ENCODE data around the gene TMEM37.

TMEM37 gene

GRCh38 chr2:119434664-119435063 lies 3.0 kb downstream of the TMEM37 start:
- no peak overlapping the region for H3K4me3 ChIP-seq (ENCODE audit: low read length)
- no peaks in the 10 kb centered on the region for H3K27me3 ChIP-seq (ENCODE audit: control insufficient read depth, insufficient read depth, low read length)
- H3K9me3 ChIP-seq (ENCODE audit: control insufficient read depth, insufficient read depth, low read length): no peaks in the 10 kb centered on the region
- peaks cover 3% of the 10 kb centered on the region; the same call in 1 of the 2 replicates for H3K36me3 ChIP-seq (ENCODE audit: control insufficient read depth, insufficient read depth, low read length)
- DNase-seq (ENCODE audit: low read depth, low spot score): no peak
- H3K4me1 ChIP-seq (ENCODE audit: control insufficient read depth, insufficient read depth, low read length): peaks cover 10% of the 10 kb centered on the region
- H3K27ac ChIP-seq (ENCODE audit: low read length): no peak overlapping the region
- WGBS (ENCODE audit: insufficient coverage, insufficient read length): no CpG with 5 or more reads among the region's 6 CpGs

DNA sequence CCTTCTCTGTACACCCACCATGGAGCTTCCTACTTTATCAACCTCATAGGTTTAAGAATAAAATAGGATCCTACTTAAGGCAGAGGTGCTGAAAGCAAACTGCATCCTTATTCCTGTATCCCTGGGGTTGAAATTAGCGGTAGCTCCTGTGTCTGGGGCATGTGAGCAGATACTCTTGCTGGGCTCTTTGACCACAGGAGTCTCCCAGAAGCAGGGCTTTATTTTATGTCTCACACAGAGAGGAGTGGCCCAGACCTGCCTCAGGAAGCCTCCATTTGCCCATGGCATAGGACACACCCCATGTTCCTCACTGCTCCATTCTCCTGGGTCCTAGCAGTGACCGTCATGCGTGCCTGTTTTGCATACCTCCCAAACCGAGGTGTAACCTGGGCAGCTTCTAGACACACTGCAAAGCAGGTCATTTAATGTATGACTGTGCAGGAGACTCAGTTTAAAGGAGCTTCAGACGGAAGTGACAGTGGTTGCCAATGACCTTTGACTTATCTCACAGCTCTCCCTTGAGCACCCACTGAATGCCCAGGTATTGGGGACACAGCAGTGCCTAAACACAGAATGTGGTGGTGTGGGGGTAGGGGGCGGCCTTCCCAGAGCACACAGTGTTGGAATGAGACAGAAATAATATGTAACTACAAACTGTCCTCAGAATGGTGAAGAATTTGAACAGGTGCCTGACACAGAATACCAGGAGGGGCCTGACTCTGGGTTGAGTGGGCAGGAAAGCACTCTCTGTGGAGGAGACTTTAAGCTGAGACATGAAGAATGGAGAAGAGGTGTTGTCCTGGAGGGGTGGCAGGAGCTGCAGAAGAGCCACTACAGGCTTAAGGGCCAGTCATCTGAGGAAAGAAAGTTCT lies 3.7 kb downstream of the TMEM37 start:
- H3K27me3 ChIP-seq (ENCODE audit: control insufficient read depth, insufficient read depth, low read length): no peaks in the 10 kb centered on the region
- no peak overlapping the region for H3K4me3 ChIP-seq (ENCODE audit: low read length)
- no peak overlapping the region for H3K27ac ChIP-seq (ENCODE audit: low read length)
- WGBS (ENCODE audit: insufficient coverage, insufficient read length): no CpG with 5 or more reads among the region's 6 CpGs
- H3K9me3 ChIP-seq (ENCODE audit: control insufficient read depth, insufficient read depth, low read length): no peaks in the 10 kb centered on the region
- DNase-seq (ENCODE audit: low read depth, low spot score): no peak
- H3K36me3 ChIP-seq (ENCODE audit: control insufficient read depth, insufficient read depth, low read length): peaks cover 3% of the 10 kb centered on the region; the same call in 1 of the 2 replicates
- peaks cover 10% of the 10 kb centered on the region for H3K4me1 ChIP-seq (ENCODE audit: control insufficient read depth, insufficient read depth, low read length)

DNA sequence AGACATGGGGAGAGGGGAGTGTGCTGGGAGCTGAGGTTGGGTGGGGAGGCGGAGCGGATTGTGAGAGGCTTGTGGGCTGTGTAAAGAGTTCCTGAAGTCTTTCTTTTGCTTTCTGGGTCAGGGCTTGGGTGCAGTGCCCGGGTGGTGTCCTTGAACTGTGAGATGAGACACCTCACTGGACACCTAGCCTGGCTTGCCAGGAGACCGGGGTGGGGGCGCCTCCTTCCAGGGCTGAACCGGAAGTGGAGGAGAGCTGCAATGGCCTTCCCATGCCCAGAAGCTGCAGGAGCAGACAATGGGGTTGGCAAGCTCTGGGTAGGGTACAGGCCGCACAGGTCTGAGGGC lies 4.3 kb downstream of the TMEM37 start:
- Histone ChIP-seq H3K9me3 (ENCODE audit: control insufficient read depth, insufficient read depth, low read length) (no peaks in the 10 kb centered on the region), H3K4me1 (ENCODE audit: control insufficient read depth, insufficient read depth, low read length) (peaks cover 10% of the 10 kb centered on the region), H3K4me3 (ENCODE audit: low read length) (no peak overlapping the region), H3K27ac (ENCODE audit: low read length) (no peak overlapping the region), H3K27me3 (ENCODE audit: control insufficient read depth, insufficient read depth, low read length) (no peaks in the 10 kb centered on the region), H3K36me3 (ENCODE audit: control insufficient read depth, insufficient read depth, low read length) (peaks cover 3% of the 10 kb centered on the region; the same call in 1 of the 2 replicates)
- no peak for DNase-seq (ENCODE audit: low read depth, low spot score)
- WGBS (ENCODE audit: insufficient coverage, insufficient read length): no CpG with 5 or more reads among the region's 7 CpGs

GRCh38 chr2:119436993-119437772 lies 5.5 kb downstream of the TMEM37 start:
- Histone ChIP-seq H3K36me3 (ENCODE audit: control insufficient read depth, insufficient read depth, low read length) (peaks cover 3% of the 10 kb centered on the region; the same call in 1 of the 2 replicates), H3K4me1 (ENCODE audit: control insufficient read depth, insufficient read depth, low read length) (peaks cover 10% of the 10 kb centered on the region), H3K4me3 (ENCODE audit: low read length) (no peak overlapping the region), H3K27me3 (ENCODE audit: control insufficient read depth, insufficient read depth, low read length) (no peaks in the 10 kb centered on the region), H3K27ac (ENCODE audit: low read length) (no peak overlapping the region), H3K9me3 (ENCODE audit: control insufficient read depth, insufficient read depth, low read length) (no peaks in the 10 kb centered on the region)
- DNase-seq (ENCODE audit: low read depth, low spot score): no peak
- WGBS (ENCODE audit: insufficient coverage, insufficient read length): no CpG with 5 or more reads among the region's 22 CpGs

DNA sequence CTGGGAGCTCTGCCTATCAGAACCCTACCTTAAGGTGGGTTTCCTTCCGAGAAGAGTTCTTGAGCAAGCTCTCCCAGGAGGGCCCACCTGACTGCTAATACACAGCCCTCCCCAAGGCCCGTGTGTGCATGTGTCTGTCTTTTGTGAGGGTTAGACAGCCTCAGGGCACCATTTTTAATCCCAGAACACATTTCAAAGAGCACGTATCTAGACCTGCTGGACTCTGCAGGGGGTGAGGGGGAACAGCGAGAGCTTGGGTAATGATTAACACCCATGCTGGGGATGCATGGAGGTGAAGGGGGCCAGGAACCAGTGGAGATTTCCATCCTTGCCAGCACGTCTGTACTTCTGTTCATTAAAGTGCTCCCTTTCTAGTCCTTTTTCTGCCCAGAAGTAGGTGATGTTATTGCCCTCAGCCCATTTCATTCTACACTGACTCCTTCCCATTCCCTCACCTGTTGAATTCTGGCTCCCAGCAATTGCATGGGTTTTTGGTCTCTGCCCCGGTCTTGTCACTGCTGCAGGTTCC lies 6.5 kb downstream of the TMEM37 start:
- no peaks in the 10 kb centered on the region for H3K9me3 ChIP-seq (ENCODE audit: control insufficient read depth, insufficient read depth, low read length)
- WGBS (ENCODE audit: insufficient coverage, insufficient read length): no CpG with 5 or more reads among the region's 6 CpGs

GRCh38 chr2:119438726-119439284 lies 7.2 kb downstream of the TMEM37 start:
- no CpG with 5 or more reads among the region's 6 CpGs for WGBS (ENCODE audit: insufficient coverage, insufficient read length)
- H3K4me3 ChIP-seq (ENCODE audit: low read length): no peak overlapping the region
- H3K27me3 ChIP-seq (ENCODE audit: control insufficient read depth, insufficient read depth, low read length): no peaks in the 10 kb centered on the region
- H3K9me3 ChIP-seq (ENCODE audit: control insufficient read depth, insufficient read depth, low read length): no peaks in the 10 kb centered on the region
- H3K4me1 ChIP-seq (ENCODE audit: control insufficient read depth, insufficient read depth, low read length): peaks cover 6% of the 10 kb centered on the region
- peaks cover 3% of the 10 kb centered on the region; the same call in 1 of the 2 replicates for H3K36me3 ChIP-seq (ENCODE audit: control insufficient read depth, insufficient read depth, low read length)
- no peak for DNase-seq (ENCODE audit: low read depth, low spot score)
- no peak overlapping the region for H3K27ac ChIP-seq (ENCODE audit: low read length)

More for the DNA sequence above, 6.5 kb downstream of the TMEM37 start:
- Histone ChIP-seq H3K4me1 (ENCODE audit: control insufficient read depth, insufficient read depth, low read length) (peaks cover 7% of the 10 kb centered on the region), H3K36me3 (ENCODE audit: control insufficient read depth, insufficient read depth, low read length) (peaks cover 3% of the 10 kb centered on the region; the same call in 1 of the 2 replicates), H3K27me3 (ENCODE audit: control insufficient read depth, insufficient read depth, low read length) (no peaks in the 10 kb centered on the region), H3K27ac (ENCODE audit: low read length) (no peak overlapping the region), H3K4me3 (ENCODE audit: low read length) (no peak overlapping the region)
- no peak for DNase-seq (ENCODE audit: low read depth, low spot score)

DNA sequence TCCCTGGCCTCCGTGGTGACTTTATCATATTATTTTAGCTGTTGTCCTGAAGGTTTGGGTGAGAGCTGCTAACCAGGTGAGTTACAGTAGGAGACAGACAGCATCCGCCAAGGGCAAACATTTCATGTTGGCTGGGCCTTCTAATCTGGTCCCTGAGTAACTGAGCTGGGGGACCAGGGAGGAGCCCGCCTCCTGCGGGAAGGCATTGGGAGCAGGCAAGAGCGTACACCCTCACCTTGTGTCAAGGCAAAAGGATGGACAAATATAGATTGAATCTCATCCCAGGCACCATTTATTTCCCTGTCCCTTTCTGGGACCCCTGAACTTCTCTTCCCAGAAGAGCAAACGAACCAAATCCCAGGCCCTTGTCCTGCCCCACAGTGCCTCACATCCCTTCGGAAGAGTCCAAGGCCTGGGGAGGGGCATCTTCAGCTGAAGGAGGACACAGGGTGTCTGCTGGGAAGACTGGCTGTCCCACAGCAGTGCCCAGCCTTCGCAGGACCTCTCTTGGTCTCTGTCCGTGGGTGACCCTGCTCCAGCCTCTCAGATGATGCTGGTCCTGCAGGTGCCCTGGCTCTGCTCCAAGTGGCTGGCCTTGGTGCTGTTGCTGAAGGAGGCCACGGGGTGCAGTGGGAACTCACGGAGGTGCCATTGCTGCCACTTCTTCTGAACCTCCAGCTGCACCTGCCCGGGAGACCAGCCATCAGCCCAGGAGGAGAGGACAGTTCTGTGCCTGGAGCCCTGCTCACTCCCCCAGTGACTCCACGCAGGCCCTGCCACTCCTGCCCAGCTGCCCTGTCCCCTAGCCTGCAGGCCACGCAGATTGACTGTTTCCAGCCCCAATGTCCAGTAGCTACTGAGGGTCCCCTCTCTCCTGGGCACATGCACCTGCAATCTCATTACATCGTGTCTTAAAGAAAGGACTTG lies 8.2 kb downstream of the TMEM37 start:
- H3K27ac ChIP-seq (ENCODE audit: low read length): no peak overlapping the region
- no CpG with 5 or more reads among the region's 15 CpGs for WGBS (ENCODE audit: insufficient coverage, insufficient read length)
- no peak overlapping the region for H3K4me3 ChIP-seq (ENCODE audit: low read length)
- H3K36me3 ChIP-seq (ENCODE audit: control insufficient read depth, insufficient read depth, low read length): peaks cover 3% of the 10 kb centered on the region; the same call in 1 of the 2 replicates
- no peaks in the 10 kb centered on the region for H3K4me1 ChIP-seq (ENCODE audit: control insufficient read depth, insufficient read depth, low read length)
- no peaks in the 10 kb centered on the region for H3K9me3 ChIP-seq (ENCODE audit: control insufficient read depth, insufficient read depth, low read length)
- DNase-seq (ENCODE audit: low read depth, low spot score): no peak
- no peaks in the 10 kb centered on the region for H3K27me3 ChIP-seq (ENCODE audit: control insufficient read depth, insufficient read depth, low read length)

GRCh38 chr2:119440501-119440870 lies 8.8 kb downstream of the TMEM37 start:
- Histone ChIP-seq H3K4me3 (ENCODE audit: low read length) (no peak overlapping the region), H3K27ac (ENCODE audit: low read length) (no peak overlapping the region), H3K4me1 (ENCODE audit: control insufficient read depth, insufficient read depth, low read length) (no peaks in the 10 kb centered on the region), H3K27me3 (ENCODE audit: control insufficient read depth, insufficient read depth, low read length) (no peaks in the 10 kb centered on the region), H3K36me3 (ENCODE audit: control insufficient read depth, insufficient read depth, low read length) (peaks cover 3% of the 10 kb centered on the region; the same call in 1 of the 2 replicates), H3K9me3 (ENCODE audit: control insufficient read depth, insufficient read depth, low read length) (no peaks in the 10 kb centered on the region)
- WGBS (ENCODE audit: insufficient coverage, insufficient read length): no CpG with 5 or more reads among the region's 1 CpG
- DNase-seq (ENCODE audit: low read depth, low spot score): no peak

DNA sequence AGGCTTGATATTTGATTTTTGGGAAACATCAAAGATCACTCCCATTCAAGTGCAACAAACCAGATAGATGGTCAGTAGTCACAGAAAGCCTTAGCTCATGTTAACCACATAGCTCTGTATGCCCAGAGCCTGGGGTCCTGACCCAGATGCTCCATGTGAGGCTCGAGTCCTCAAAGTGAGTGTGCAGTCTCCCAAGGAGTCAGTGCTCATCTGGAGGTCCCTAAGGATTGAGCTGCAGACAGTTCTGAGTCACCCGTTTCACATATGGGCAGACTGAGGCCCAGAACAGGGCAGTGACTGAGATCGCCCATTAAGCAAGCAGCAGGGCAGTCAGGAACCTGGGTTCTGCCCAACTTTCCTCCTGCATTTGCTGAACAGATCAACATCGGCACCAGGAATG lies 9.2 kb downstream of the TMEM37 start:
- Histone ChIP-seq H3K27ac (ENCODE audit: low read length) (no peak overlapping the region), H3K4me1 (ENCODE audit: control insufficient read depth, insufficient read depth, low read length) (no peaks in the 10 kb centered on the region), H3K4me3 (ENCODE audit: low read length) (no peak overlapping the region), H3K27me3 (ENCODE audit: control insufficient read depth, insufficient read depth, low read length) (no peaks in the 10 kb centered on the region), H3K9me3 (ENCODE audit: control insufficient read depth, insufficient read depth, low read length) (no peaks in the 10 kb centered on the region), H3K36me3 (ENCODE audit: control insufficient read depth, insufficient read depth, low read length) (peaks cover 3% of the 10 kb centered on the region; the same call in 1 of the 2 replicates)
- no peak for DNase-seq (ENCODE audit: low read depth, low spot score)
- WGBS (ENCODE audit: insufficient coverage, insufficient read length): no CpG with 5 or more reads among the region's 4 CpGs

All from iPS DF 6.9 (cell line).